Prostate gland (tissue), 2 donors: ENCODE measurements around the gene MRC1. TPM values are rescaled to one million over a fixed set of nuclear protein-coding genes. Genes with fewer than 3 reads are reported as not detected.

Experiments used
- DNase-seq: peaks from one replicate; pipeline ENCODE4 v3.0.0-alpha.2; 2019; ENCODE audit warnings: low spot score
- H3K27ac ChIP-seq, 2 donors: fragments of 200-600 bp; sonication (generic); 2 replicates each; pipeline ENCODE4 v1.5.1; 2017 to 2019
- H3K27me3 ChIP-seq: fragments of 200-600 bp; sonication (generic); replicated peaks from 2 replicates; pipeline ENCODE4 v1.5.1; 2019; ENCODE audit not compliant: insufficient read depth
- H3K36me3 ChIP-seq, 2 donors: fragments of 200-600 bp; sonication (generic); 1 replicate in 1 of 2; 2 replicates in 1 of 2; pipeline versions ENCODE4 v1.5.1 to v1.8.1; 2017 to 2019
- H3K4me1 ChIP-seq: fragments of 200-600 bp; sonication (generic); replicated peaks from 2 replicates; pipeline ENCODE4 v1.5.1; 2019
- H3K4me3 ChIP-seq, 2 donors: fragments of 200-600 bp; sonication (generic); 2 replicates each; pipeline ENCODE4 v1.5.1; 2017 to 2019
- H3K9me3 ChIP-seq: fragments of 200-600 bp; sonication (generic); 2 replicates; pipeline ENCODE4 v1.5.1; 2017
- POLR2A ChIP-seq: fragments of 450-650 bp; IDR thresholded peaks from one replicate; pipeline ENCODE4 v1.6.1; 2016; ENCODE audit warnings: antibody characterized with exemption, mild to moderate bottlenecking
- POLR2AphosphoS5 ChIP-seq: sonication (generic); formaldehyde crosslinking; IDR thresholded peaks from one replicate; pipeline ENCODE4 v1.6.1; 2017; ENCODE audit warnings: antibody characterized with exemption
- WGBS: methylation state at CpG from one replicate; pipeline ENCODE4 v1.1.5; 2018; 5-methylcytosine and 5-hydroxymethylcytosine counted together
- intact Hi-C: fragments of 100-400 bp; cut with DNase I; formaldehyde crosslinking; loops from one replicate; pipeline ENCODE4 v1.14.2; 2022
- total RNA-seq, 2 donors: library from RNA; depleted of rRNA; stranded (reverse); fragments of >200 nt; gene quantifications; one replicate each; pipeline ENCODE4 v1.1.0, GENCODE V29; 2016
- TF ChIP-seq, protein P1 (sequence below), 4 experiments: fragments of 200-600 bp in 2 of 4; fragments of 450-650 bp in 2 of 4; sonication (generic) in 2 of 4; IDR thresholded peaks; 1 replicate in 3 of 4; 2 replicates in 1 of 4; pipeline ENCODE4 v1.5.1; 2016 to 2019; ENCODE audit warnings: antibody characterized with exemption in 4 of 4, mild to moderate bottlenecking in 2 of 4, moderate library complexity in 2 of 4

MRC1 gene
- total RNA-seq, 2 donors from 2014 or later: 3.1 to 27.4 TPM

DNA sequence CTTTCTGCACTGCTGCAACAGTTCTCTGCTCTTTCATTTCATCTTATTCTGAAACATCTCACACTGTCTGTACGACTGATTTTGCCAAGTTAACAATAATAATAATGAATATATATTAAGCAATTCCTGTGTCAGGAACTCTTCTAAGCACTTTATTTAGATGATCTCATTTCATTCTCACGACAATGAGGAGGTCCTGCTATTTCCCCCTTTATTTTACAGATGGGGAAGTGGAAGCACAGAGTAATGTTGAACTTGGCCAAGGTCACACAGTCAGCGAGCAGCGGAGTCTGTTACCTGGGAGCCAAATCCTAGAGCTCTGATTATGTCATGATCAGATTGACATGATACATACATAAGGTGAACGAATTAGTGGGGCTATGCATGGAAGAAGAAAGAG lies 5.8 kb downstream of the MRC1 start:
- Histone ChIP-seq H3K4me1 (no peaks in the 10 kb centered on the region), H3K27me3 (no peaks in the 10 kb centered on the region), H3K27ac (no peak overlapping the region), H3K9me3 (no peaks in the 10 kb centered on the region), H3K36me3 (no peaks in the 10 kb centered on the region), H3K4me3 (no peak overlapping the region)
- no peak for TF ChIP-seq POLR2AphosphoS5
- TF ChIP-seq, protein P1, sequence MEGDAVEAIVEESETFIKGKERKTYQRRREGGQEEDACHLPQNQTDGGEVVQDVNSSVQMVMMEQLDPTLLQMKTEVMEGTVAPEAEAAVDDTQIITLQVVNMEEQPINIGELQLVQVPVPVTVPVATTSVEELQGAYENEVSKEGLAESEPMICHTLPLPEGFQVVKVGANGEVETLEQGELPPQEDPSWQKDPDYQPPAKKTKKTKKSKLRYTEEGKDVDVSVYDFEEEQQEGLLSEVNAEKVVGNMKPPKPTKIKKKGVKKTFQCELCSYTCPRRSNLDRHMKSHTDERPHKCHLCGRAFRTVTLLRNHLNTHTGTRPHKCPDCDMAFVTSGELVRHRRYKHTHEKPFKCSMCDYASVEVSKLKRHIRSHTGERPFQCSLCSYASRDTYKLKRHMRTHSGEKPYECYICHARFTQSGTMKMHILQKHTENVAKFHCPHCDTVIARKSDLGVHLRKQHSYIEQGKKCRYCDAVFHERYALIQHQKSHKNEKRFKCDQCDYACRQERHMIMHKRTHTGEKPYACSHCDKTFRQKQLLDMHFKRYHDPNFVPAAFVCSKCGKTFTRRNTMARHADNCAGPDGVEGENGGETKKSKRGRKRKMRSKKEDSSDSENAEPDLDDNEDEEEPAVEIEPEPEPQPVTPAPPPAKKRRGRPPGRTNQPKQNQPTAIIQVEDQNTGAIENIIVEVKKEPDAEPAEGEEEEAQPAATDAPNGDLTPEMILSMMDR (IDR thresholded peaks at IDR 0.05): no peak
- TF ChIP-seq POLR2A: no peak
- intact Hi-C loops: no loop called here
- 46% methylated on average over 5 of the region's 5 CpGs for WGBS
- DNase-seq: no peak

DNA sequence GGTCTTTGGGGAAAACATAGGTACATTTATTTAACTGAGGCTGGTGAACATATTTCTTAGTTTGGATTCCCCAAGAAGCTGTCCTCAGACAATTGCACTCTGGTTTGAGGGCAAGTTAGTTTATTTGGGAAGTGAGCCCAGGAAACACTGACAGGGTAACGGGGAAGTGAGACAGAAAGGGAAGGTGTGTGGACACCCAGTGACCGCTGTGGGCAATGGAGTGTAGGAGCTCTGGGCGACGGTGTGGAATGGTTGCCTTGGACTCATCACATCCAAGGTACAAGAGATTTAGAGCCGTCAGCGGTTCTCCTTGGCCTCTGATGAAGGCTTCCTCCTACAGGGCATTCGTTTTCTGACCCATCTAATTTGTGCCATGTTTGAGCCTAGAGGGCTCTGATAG lies 7.1 kb downstream of the MRC1 start:
- 83% methylated on average over 7 of the region's 7 CpGs for WGBS
- intact Hi-C loops: no loop called here
- no peaks in the 10 kb centered on the region for H3K36me3 ChIP-seq
- H3K27me3 ChIP-seq: no peaks in the 10 kb centered on the region
- no peak overlapping the region for H3K27ac ChIP-seq
- H3K9me3 ChIP-seq: no peaks in the 10 kb centered on the region
- H3K4me1 ChIP-seq: no peaks in the 10 kb centered on the region
- TF ChIP-seq POLR2A (no peak), POLR2AphosphoS5 (no peak)
- TF ChIP-seq, protein P1 (IDR thresholded peaks at IDR 0.05): no peak
- DNase-seq: no peak
- no peak overlapping the region for H3K4me3 ChIP-seq

DNA sequence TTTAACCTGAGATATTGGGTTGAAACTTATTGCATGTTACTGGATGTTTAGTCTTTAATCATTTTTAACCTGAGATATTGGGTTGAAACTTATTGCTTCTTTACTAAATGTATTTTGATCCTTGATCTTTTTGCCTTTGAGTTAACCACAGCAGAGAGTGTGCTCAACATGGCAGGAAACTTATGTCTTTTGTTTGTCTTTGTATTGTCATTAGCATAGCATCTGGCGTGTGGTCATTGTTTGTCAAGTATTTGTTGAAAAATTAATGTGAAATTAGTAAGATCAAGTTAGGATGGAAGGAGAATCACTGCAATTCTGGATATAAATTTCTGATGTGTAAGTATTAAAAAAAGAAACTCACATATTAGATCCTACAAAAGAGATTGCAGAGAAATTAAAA lies 8.2 kb downstream of the MRC1 start:
- H3K4me1 ChIP-seq: no peaks in the 10 kb centered on the region
- no peaks in the 10 kb centered on the region for H3K27me3 ChIP-seq

DNA sequence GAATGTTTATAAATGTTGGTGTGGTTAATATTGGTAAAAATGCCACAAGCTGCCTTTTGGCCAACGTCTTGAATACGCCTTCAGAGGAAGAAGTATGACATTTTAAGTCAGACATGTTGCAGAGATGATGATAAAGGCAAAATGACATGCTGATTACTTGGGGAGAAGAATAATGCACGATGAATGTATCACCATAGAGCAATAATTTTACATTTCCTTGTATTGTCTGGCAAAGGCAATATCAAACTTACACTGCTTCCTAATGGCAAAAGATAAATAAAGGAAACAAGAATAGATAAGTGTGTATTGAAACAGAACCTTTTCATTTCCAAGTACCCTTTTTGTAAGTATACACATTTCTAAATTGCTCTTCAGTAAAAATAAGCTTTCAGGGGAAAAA lies 8.6 kb downstream of the MRC1 start:
- no peaks in the 10 kb centered on the region for H3K9me3 ChIP-seq
- H3K4me3 ChIP-seq: no peak overlapping the region
- no peak for DNase-seq
- intact Hi-C loops: no loop called here
- no peaks in the 10 kb centered on the region for H3K4me1 ChIP-seq
- no peak overlapping the region for H3K27ac ChIP-seq
- H3K36me3 ChIP-seq: no peaks in the 10 kb centered on the region
- H3K27me3 ChIP-seq: no peaks in the 10 kb centered on the region
- TF ChIP-seq POLR2AphosphoS5 (no peak), POLR2A (no peak)
- TF ChIP-seq, protein P1 (IDR thresholded peaks at IDR 0.05): no peak
- 78% methylated on average over 3 of the region's 3 CpGs for WGBS

More for the DNA sequence above, 8.2 kb downstream of the MRC1 start:
- TF ChIP-seq POLR2A: no peak
- no peak for TF ChIP-seq POLR2AphosphoS5
- TF ChIP-seq, protein P1 (IDR thresholded peaks at IDR 0.05): no peak
- 58% methylated on average over 1 of the region's 1 CpG for WGBS
- no peak for DNase-seq
- intact Hi-C loops: no loop called here
- Histone ChIP-seq H3K4me3 (no peak overlapping the region), H3K36me3 (no peaks in the 10 kb centered on the region), H3K27ac (no peak overlapping the region), H3K9me3 (no peaks in the 10 kb centered on the region)

DNA sequence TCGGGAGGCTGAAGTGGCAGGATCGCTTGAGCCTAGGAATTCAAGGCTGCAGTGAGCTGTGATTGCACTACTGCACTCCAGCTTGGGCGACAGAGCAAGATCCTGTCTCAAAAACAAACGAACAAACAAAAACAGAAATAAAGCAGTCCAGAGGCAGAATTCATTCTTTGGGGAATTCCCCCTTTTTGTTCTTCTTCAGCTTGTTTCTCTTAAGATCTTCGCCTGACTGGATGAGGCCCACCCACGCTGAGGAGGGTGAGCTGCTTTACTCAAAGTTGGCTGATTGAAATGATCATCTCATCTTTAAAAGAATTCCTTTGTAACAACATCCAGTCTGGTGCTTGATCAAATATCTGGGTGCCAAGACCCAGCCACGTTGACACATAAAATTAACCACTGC lies 10.7 kb downstream of the MRC1 start:
- no peak for TF ChIP-seq POLR2AphosphoS5
- TF ChIP-seq POLR2A: no peak
- TF ChIP-seq, protein P1 (IDR thresholded peaks at IDR 0.05): no peak
- H3K4me3 ChIP-seq: no peak overlapping the region
- no peaks in the 10 kb centered on the region for H3K4me1 ChIP-seq
- DNase-seq: no peak
- 72% methylated on average over 7 of the region's 7 CpGs for WGBS
- H3K36me3 ChIP-seq: no peaks in the 10 kb centered on the region
- no peaks in the 10 kb centered on the region for H3K9me3 ChIP-seq
- intact Hi-C loops: no loop called here
- H3K27me3 ChIP-seq: no peaks in the 10 kb centered on the region
- H3K27ac ChIP-seq: no peak overlapping the region
